Measurements from ENCODE around the gene LINS1. TPM values are rescaled to one million over a fixed set of nuclear protein-coding genes. Genes with fewer than 3 reads are reported as not detected.

LINS1 gene, protein sequence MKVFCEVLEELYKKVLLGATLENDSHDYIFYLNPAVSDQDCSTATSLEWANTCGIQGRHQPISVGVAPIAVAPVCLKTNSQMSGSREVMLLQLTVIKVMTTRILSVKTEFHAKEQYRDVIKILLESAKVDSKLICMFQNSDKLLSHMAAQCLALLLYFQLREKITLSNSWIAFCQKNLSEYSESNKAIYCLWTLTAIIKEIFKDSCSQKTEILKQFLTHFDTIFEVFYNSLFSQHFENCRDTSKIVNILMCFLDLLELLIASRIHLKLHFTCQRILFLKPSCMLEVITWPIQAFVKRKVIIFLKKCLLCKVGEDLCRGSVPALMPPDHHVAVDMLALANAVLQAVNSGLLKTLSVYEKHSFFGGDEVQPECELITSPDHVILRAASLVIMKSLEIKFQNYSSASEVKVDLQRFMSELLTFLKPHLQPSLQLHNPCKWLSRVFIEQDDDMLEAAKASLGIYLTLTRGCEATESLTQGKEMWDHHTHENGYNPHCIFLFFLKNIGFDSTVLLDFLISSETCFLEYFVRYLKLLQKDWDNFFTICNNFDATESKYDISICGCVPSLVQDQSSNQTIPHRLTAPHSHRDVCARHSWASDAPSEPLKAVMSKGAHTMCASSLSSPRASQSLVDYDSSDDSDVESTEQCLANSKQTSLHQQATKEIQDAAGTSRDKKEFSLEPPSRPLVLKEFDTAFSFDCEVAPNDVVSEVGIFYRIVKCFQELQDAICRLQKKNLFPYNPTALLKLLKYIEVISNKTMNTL
- total RNA-seq (2014; rRNA removed; shearing (Covaris generic)), result 6.9 and 7.3 TPM in 2 replicates

GRCh38 chr15:100602064-100602822, at the start of gene LINS1, which contains the start of gene ASB7:
LINS1 (minus strand) TSS chr15:100602184; CDS start chr15:100580842, 21,342 bp downstream.
ASB7 (plus strand) TSS chr15:100602589; CDS start chr15:100612217, 9,628 bp downstream.
- DNase-seq (ENCODE audit: low spot score), result peak; percentile 100

DNA sequence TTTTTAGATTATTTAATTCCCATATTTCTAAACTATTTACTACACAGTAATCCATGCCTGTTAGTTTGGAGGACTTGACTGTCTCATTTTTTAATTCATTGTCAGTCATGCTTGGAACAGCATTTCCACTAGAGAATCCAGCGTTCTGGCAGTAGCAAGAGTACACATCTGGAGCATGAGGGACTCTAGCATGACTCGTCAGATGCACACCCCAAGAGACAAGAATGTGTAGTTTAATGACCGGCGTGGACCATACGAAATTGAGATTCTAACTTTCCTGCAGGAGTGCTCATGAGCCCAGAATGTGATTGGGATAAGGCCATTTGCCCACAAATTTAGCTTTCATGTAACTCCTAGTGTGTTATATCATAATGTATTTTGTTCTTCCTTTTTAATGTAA, 49.3 kb upstream of the LINS1 start:
- DNase-seq (ENCODE audit: low spot score), result no peak

GRCh38 chr15:100650685-100651084, 48.7 kb upstream of the LINS1 start:
- DNase-seq (ENCODE audit: low spot score), result peak; percentile 44

DNA sequence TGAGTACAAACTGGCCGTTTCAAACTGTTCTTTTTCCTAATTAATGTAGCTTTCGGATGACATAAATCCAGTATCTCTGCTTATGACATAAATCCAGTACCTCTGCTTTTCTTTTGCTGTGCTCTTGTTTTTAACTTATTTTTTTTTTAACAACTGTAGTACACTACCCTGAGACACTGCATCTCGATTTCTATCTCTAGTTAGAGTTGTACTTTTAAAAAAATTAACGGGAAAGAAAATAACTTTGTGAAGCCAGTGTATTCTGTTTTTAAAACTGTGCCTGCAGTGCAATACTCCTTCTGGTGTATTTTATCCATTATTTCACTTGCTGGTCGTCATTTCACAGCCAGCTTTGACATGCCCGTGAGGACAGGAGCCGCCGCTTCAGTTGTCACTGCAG, 47.0 kb upstream of the LINS1 start:
- no peak for DNase-seq (ENCODE audit: low spot score)

GRCh38 chr15:100645671-100646070, 43.7 kb upstream of the LINS1 start:
- DNase-seq (ENCODE audit: low spot score), result no peak

- DNase-seq (ENCODE audit: low spot score), result no peak
These were observed 41.0 kb upstream of the LINS1 start for GRCh38 chr15:100642950-100643338.

- no peak for DNase-seq (ENCODE audit: low spot score)
These were observed 40.4 kb upstream of the LINS1 start for GRCh38 chr15:100642213-100642949.

DNA sequence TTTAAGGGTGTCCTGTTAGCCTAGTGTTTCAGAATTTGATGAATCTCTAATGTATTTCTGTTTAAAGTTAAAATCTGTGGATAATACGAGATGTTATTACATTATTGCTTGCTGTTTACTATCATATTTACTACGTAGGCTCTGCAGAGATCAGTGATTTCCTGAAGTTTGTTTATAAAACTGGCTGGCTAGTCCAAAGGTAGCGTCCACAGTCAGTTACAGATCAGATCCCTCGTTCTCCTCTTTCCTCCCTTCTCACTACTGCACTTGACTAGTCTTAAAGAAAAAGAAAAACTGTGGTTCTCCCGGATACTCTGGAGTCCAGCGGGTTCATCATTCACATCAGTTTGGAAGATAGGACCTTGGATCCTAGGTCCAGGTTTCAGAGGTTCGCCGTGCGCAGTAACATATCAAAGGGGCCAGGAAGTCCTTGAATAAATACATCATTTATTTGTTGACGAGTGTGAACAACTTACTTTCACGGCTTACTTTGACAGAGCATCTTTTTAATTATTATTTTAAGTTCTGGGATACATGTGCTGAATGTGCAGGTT, 36.3 kb upstream of the LINS1 start:
- DNase-seq (ENCODE audit: low spot score), result no peak

GRCh38 chr15:100635406-100636071, 33.6 kb upstream of the LINS1 start:
- DNase-seq (ENCODE audit: low spot score), result no peak

GRCh38 chr15:100633763-100634075, 31.7 kb upstream of the LINS1 start:
- DNase-seq (ENCODE audit: low spot score), result no peak

GRCh38 chr15:100631831-100632230, 29.8 kb upstream of the LINS1 start:
- no peak for DNase-seq (ENCODE audit: low spot score)

GRCh38 chr15:100628746-100629145, 26.8 kb upstream of the LINS1 start:
- DNase-seq (ENCODE audit: low spot score), result no peak

- peak; percentile 91 for DNase-seq (ENCODE audit: low spot score)
These were observed 25.9 kb upstream of the LINS1 start for GRCh38 chr15:100627789-100628395.

DNA sequence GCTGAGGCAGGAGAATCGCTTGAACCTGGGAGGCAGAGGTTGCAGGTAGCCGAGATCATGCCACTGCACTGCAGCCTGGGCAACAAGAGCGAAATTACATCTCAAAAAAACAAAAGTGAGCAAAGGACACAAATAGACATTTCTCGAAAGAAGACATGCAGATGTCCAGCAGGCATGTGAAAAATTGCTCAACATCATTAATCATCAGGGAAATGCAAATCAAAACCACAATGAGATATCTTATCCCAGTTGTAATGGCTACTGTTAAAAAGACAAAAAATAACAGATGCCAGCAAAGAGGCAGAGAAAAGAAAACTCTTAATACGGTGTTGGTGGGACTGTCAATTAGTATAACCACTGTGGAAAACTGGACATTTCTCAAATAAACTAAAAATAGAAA, 21.3 kb upstream of the LINS1 start:
- DNase-seq (ENCODE audit: low spot score), result no peak

DNA sequence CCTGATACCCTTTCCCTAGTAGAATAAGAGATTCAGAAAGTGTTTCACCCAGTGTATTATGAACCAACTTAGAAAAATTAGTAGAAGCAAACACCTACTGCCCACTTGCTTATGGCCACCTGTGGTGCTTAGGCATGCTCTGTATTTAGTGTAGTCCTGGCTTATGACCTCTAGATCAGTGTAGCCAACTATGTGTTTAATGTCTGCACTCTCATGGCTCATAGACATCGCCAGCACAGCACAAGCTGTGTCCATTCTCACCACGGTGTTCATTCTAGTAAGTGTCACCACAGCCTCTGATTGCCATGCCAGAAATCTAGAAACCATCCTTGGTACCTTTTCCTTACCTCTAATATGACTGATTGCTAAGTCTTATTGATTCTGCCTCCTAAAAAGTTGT, 14.7 kb upstream of the LINS1 start:
- DNase-seq (ENCODE audit: low spot score), result no peak

DNA sequence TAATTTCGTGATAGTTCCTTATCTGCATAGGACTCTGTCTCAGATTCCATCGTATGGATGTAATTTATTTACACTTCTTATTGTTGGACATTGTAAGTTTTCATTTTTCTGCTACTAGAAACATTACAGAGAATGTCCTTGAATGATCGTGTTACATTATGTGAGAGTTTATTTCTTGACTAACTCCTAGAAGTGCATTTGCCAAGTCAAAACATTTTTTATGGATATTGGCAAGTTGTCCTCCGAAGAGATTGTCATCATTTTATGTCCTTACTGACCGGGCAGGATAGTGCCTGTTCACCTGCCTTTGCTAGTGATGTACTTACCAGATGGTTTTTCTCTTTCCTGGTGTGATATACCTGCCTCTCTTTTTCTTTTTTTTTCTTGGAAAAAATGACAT, 13.8 kb upstream of the LINS1 start:
- no peak for DNase-seq (ENCODE audit: low spot score)

DNA sequence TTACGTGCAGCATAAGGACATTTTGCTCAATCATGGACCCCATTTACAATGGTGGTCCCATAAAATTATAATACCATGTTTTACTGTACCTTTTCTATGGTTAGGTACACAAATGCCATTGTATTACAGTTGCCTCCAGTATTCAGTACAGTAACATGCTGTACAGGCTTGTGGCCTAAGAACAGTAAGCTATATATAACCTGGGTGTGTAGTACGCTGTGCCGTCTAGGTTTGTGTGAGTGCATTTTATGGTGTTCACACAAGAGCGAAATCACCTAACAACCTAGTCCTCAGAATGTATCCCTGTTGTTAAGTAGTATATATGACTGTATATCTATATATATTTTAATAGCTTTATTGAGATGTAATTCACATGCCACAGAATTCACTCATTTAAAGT, 12.9 kb upstream of the LINS1 start:
- no peak for DNase-seq (ENCODE audit: low spot score)

GRCh38 chr15:100614336-100614735, 12.4 kb upstream of the LINS1 start:
- DNase-seq (ENCODE audit: low spot score), result no peak

DNA sequence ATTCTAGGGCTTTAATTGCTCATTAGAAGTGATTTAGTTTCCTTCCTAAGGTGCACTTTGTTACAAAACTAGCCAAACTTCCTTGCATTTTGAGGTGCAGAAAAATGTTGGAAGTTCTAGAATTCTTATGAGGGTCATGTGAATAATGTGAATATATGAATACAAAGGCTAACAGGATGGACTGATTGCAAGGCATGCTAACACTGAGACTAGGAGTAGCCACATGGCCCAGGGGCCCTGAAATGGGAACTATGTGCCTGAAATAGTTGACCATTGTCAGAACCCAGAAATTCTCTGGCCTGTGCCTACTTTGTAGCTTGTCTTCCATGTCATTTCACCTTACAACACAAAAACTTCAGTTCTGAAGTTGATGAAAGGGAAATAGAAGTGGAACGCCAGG, 11.2 kb upstream of the LINS1 start:
- no peak for DNase-seq (ENCODE audit: low spot score)

- no peak for DNase-seq (ENCODE audit: low spot score)
These were observed 10.6 kb upstream of the LINS1 start for GRCh38 chr15:100612539-100612938.

Measured in HT-29 (cell line).